HepG2 (cell line): ENCODE results near the gene DNLZ. TPM values are rescaled to one million over a fixed set of nuclear protein-coding genes. Genes with fewer than 3 reads are reported as not detected.

Experiments
- HDAC1 ChIP-seq: sonication (generic); formaldehyde crosslinking; IDR thresholded peaks from 2 replicates; pipeline ENCODE4 v1.5.1; 2020; ENCODE audit warnings: mild to moderate bottlenecking, missing genetic modification reagents
- HDAC6 ChIP-seq: fragments of 200-600 bp; sonication (generic); IDR thresholded peaks from 2 replicates; pipeline ENCODE4 v1.7.0; 2017; ENCODE audit warnings: mild to moderate bottlenecking, antibody characterized with exemption, low read length, low read depth
- HNF4G ChIP-seq, 2 experiments: sonication (generic) in 1 of 2; formaldehyde crosslinking in 1 of 2; IDR thresholded peaks; 2 replicates each; pipeline versions ENCODE4 v1.4.0 to v1.6.1; 2011 to 2020; ENCODE audit warnings: borderline replicate concordance in 2 of 2, low read depth in 2 of 2, mild to moderate bottlenecking in 2 of 2, low read length in 1 of 2, missing genetic modification reagents in 1 of 2, moderate library complexity in 1 of 2
- PLRG1 ChIP-seq: fragments of 450-650 bp; conservative IDR thresholded peaks from 2 replicates; pipeline ENCODE4 v1.6.1; 2016
- ZBTB10 ChIP-seq: sonication (generic); formaldehyde crosslinking; IDR thresholded peaks from 2 replicates; pipeline ENCODE4 v1.4.0; 2020; ENCODE audit warnings: missing genetic modification reagents, borderline replicate concordance
- ZNF260 ChIP-seq: sonication (generic); formaldehyde crosslinking; IDR thresholded peaks from 2 replicates; pipeline ENCODE4 v1.4.0; 2020; ENCODE audit warnings: missing genetic modification reagents, low read depth, mild to moderate bottlenecking, borderline replicate concordance
- ZNF552 ChIP-seq: sonication (generic); formaldehyde crosslinking; IDR thresholded peaks from 2 replicates; pipeline ENCODE4 v1.9.0; 2022; ENCODE audit warnings: missing genetic modification reagents, mild to moderate bottlenecking, borderline replicate concordance
- polyA plus RNA-seq, 8 experiments: library from polyadenylated mRNA; depleted of rRNA in 3 of 8; stranded (reverse) in 7 of 8; unstranded in 1 of 8; fragments of >200 nt; fragmentation: Illumina TruSeq in 4 of 8; extraction: Trizol in 4 of 8; gene quantifications; 2 replicates each; pipeline versions ENCODE4 v1.2.1 to v1.2.3, GENCODE V29; 2011 to 2016; ENCODE audit warnings: low read depth in 4 of 8, missing spikeins in 1 of 8, mixed read lengths in 1 of 8; ENCODE audit not compliant: insufficient read depth in 1 of 8
- total RNA-seq, 5 experiments: library from RNA; depleted of rRNA; stranded (reverse); fragments of >200 nt; fragmentation: Illumina TruSeq; extraction: Trizol; gene quantifications; 2 replicates each; pipeline ENCODE4 v1.2.3, GENCODE V29; 2016; ENCODE audit warnings: low read depth in 1 of 5
- TF ChIP-seq, protein P1 (sequence below), 2 experiments: sonication (generic) in 1 of 2; formaldehyde crosslinking in 1 of 2; IDR thresholded peaks; 2 replicates each; pipeline versions ENCODE4 v1.4.0 to v1.6.1; 2018 to 2020; ENCODE audit warnings: missing genetic modification reagents in 2 of 2, borderline replicate concordance in 1 of 2, low read depth in 1 of 2, mild to moderate bottlenecking in 1 of 2, missing biosample characterization in 1 of 2
- TF ChIP-seq, protein P2 (sequence below): sonication (generic); formaldehyde crosslinking; IDR thresholded peaks from 2 replicates; pipeline ENCODE4 v1.4.0; 2020; ENCODE audit warnings: missing genetic modification reagents
- TF ChIP-seq, protein P3 (sequence below): sonication (generic); formaldehyde crosslinking; IDR thresholded peaks from 2 replicates; pipeline ENCODE4 v1.4.0; 2020; ENCODE audit warnings: mild to moderate bottlenecking, missing genetic modification reagents
- TF ChIP-seq, protein P4 (sequence below): sonication (generic); formaldehyde crosslinking; IDR thresholded peaks from 2 replicates; pipeline ENCODE4 v1.9.0; 2021; ENCODE audit warnings: missing genetic modification reagents, borderline replicate concordance

The DNLZ gene
- total and polyA plus RNA-seq, 2 of the 13 experiments (the other 11 are each of a cell fraction or from before 2014, with no cell fraction given) = 3.4 to 8.0 TPM

GRCh38 chr9:136311051-136312008 lies 52.2 kb downstream of the DNLZ start (continued):
- TF ChIP-seq ZBTB10 (CRISPR knock-in tag) (no peak), ZNF552 (no peak), PLRG1 (no peak), ZNF260 (CRISPR knock-in tag) (no peak), HDAC1 (CRISPR knock-in tag) (peak; percentile 16; the same call in 1 of the 2 replicates), HNF4G (IDR thresholded peaks at IDR 0.05; ENCODE audit: borderline replicate concordance, low read depth, low read length) (no peak), HNF4G (CRISPR knock-in tag; IDR thresholded peaks at IDR 0.05; ENCODE audit: borderline replicate concordance, low read depth) (no peak), HDAC6 (no peak)
- TF ChIP-seq, protein P1, sequence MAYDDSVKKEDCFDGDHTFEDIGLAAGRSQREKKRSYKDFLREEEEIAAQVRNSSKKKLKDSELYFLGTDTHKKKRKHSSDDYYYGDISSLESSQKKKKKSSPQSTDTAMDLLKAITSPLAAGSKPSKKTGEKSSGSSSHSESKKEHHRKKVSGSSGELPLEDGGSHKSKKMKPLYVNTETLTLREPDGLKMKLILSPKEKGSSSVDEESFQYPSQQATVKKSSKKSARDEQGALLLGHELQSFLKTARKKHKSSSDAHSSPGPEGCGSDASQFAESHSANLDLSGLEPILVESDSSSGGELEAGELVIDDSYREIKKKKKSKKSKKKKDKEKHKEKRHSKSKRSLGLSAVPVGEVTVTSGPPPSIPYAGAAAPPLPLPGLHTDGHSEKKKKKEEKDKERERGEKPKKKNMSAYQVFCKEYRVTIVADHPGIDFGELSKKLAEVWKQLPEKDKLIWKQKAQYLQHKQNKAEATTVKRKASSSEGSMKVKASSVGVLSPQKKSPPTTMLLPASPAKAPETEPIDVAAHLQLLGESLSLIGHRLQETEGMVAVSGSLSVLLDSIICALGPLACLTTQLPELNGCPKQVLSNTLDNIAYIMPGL (CRISPR knock-in tag; IDR thresholded peaks at IDR 0.05; ENCODE audit: borderline replicate concordance in 1 of 2, low read depth in 1 of 2) = no peak
- TF ChIP-seq, protein P2, sequence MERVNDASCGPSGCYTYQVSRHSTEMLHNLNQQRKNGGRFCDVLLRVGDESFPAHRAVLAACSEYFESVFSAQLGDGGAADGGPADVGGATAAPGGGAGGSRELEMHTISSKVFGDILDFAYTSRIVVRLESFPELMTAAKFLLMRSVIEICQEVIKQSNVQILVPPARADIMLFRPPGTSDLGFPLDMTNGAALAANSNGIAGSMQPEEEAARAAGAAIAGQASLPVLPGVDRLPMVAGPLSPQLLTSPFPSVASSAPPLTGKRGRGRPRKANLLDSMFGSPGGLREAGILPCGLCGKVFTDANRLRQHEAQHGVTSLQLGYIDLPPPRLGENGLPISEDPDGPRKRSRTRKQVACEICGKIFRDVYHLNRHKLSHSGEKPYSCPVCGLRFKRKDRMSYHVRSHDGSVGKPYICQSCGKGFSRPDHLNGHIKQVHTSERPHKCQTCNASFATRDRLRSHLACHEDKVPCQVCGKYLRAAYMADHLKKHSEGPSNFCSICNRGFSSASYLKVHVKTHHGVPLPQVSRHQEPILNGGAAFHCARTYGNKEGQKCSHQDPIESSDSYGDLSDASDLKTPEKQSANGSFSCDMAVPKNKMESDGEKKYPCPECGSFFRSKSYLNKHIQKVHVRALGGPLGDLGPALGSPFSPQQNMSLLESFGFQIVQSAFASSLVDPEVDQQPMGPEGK (CRISPR knock-in tag) = peak; percentile 56
- TF ChIP-seq, protein P3, sequence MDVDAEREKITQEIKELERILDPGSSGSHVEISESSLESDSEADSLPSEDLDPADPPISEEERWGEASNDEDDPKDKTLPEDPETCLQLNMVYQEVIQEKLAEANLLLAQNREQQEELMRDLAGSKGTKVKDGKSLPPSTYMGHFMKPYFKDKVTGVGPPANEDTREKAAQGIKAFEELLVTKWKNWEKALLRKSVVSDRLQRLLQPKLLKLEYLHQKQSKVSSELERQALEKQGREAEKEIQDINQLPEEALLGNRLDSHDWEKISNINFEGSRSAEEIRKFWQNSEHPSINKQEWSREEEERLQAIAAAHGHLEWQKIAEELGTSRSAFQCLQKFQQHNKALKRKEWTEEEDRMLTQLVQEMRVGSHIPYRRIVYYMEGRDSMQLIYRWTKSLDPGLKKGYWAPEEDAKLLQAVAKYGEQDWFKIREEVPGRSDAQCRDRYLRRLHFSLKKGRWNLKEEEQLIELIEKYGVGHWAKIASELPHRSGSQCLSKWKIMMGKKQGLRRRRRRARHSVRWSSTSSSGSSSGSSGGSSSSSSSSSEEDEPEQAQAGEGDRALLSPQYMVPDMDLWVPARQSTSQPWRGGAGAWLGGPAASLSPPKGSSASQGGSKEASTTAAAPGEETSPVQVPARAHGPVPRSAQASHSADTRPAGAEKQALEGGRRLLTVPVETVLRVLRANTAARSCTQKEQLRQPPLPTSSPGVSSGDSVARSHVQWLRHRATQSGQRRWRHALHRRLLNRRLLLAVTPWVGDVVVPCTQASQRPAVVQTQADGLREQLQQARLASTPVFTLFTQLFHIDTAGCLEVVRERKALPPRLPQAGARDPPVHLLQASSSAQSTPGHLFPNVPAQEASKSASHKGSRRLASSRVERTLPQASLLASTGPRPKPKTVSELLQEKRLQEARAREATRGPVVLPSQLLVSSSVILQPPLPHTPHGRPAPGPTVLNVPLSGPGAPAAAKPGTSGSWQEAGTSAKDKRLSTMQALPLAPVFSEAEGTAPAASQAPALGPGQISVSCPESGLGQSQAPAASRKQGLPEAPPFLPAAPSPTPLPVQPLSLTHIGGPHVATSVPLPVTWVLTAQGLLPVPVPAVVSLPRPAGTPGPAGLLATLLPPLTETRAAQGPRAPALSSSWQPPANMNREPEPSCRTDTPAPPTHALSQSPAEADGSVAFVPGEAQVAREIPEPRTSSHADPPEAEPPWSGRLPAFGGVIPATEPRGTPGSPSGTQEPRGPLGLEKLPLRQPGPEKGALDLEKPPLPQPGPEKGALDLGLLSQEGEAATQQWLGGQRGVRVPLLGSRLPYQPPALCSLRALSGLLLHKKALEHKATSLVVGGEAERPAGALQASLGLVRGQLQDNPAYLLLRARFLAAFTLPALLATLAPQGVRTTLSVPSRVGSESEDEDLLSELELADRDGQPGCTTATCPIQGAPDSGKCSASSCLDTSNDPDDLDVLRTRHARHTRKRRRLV (CRISPR knock-in tag) = no peak
- TF ChIP-seq, protein P4, sequence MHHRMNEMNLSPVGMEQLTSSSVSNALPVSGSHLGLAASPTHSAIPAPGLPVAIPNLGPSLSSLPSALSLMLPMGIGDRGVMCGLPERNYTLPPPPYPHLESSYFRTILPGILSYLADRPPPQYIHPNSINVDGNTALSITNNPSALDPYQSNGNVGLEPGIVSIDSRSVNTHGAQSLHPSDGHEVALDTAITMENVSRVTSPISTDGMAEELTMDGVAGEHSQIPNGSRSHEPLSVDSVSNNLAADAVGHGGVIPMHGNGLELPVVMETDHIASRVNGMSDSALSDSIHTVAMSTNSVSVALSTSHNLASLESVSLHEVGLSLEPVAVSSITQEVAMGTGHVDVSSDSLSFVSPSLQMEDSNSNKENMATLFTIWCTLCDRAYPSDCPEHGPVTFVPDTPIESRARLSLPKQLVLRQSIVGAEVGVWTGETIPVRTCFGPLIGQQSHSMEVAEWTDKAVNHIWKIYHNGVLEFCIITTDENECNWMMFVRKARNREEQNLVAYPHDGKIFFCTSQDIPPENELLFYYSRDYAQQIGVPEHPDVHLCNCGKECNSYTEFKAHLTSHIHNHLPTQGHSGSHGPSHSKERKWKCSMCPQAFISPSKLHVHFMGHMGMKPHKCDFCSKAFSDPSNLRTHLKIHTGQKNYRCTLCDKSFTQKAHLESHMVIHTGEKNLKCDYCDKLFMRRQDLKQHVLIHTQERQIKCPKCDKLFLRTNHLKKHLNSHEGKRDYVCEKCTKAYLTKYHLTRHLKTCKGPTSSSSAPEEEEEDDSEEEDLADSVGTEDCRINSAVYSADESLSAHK = no peak
